NCI-H1417 treated with DMSO at 0.1 percent for 48 hours (cell line): ENCODE measurements around the gene HYLS1.

Experiments used
- DNase-seq: peaks from one replicate; lab custom pipeline; 2025; lab: John Stamatoyannopoulos, UW

HYLS1 gene

GRCh38 chr11:125949271-125950177 is 62.1 kb downstream of the HYLS1 start:
- no peak for DNase-seq

GRCh38 chr11:125950178-125950490 is 62.7 kb downstream of the HYLS1 start:
- no peak for DNase-seq
